NCI-H82 treated with DMSO at 0.1 percent for 48 hours (cell line): ENCODE results near the gene FYTTD1.

Experiments
- DNase-seq: peaks from one replicate; lab custom pipeline; 2025; ENCODE audit not compliant: unreplicated experiment; lab: John Stamatoyannopoulos, UW

FYTTD1 gene

GRCh38 chr3:197833930-197834715 lies 84.4 kb downstream of the FYTTD1 start:
- no peak for DNase-seq

GRCh38 chr3:197835509-197835908 lies 85.8 kb downstream of the FYTTD1 start:
- DNase-seq = no peak

GRCh38 chr3:197836244-197836643 lies 86.6 kb downstream of the FYTTD1 start:
- DNase-seq = no peak
